SKM-1 treated with dmso at 0.1 percent for 144 hours (cell line): ENCODE measurements around the gene CRAMP1.
"Not testable (repeated sequence)": the region's sequence is repeated elsewhere in the genome, so short reads cannot be mapped to it uniquely, and the experiment has no call there.

ENCODE experiments used
- DNase-seq: peaks from one replicate; lab custom pipeline; 2025; ENCODE audit not compliant: unreplicated experiment; lab: John Stamatoyannopoulos, UW

The CRAMP1 gene

GRCh38 chr16:1612320-1613111 lies at the start of gene CRAMP1:
CRAMP1 (plus strand) TSS chr16:1612360; CDS start chr16:1614640, 2,280 bp downstream.
- DNase-seq, result no peak

- no peak for DNase-seq
Measured at GRCh38 chr16:1563786-1564185, 48.4 kb upstream of the CRAMP1 start.

- DNase-seq, result no peak
Measured at GRCh38 chr16:1564325-1564724, 47.8 kb upstream of the CRAMP1 start.

GRCh38 chr16:1565083-1565805 lies 46.9 kb upstream of the CRAMP1 start:
- DNase-seq, result no peak

- no peak for DNase-seq
Measured at GRCh38 chr16:1567988-1568387, 44.2 kb upstream of the CRAMP1 start.

- DNase-seq, result no peak
Measured at GRCh38 chr16:1571012-1571671, 41.0 kb upstream of the CRAMP1 start.

GRCh38 chr16:1572673-1573072 lies 39.5 kb upstream of the CRAMP1 start:
- DNase-seq, result no peak

- no peak for DNase-seq
Measured at GRCh38 chr16:1573301-1573700, 38.9 kb upstream of the CRAMP1 start.

GRCh38 chr16:1575578-1575977 lies 36.6 kb upstream of the CRAMP1 start:
- no peak for DNase-seq

- DNase-seq, result no peak
Measured at GRCh38 chr16:1579214-1579613, 32.9 kb upstream of the CRAMP1 start.

GRCh38 chr16:1580256-1580655 lies 31.9 kb upstream of the CRAMP1 start:
- no peak for DNase-seq

- DNase-seq, result no peak
Measured at GRCh38 chr16:1580956-1581355, 31.2 kb upstream of the CRAMP1 start.

- no peak for DNase-seq
Measured at GRCh38 chr16:1581804-1582203, 30.4 kb upstream of the CRAMP1 start.

GRCh38 chr16:1583180-1583579 lies 29.0 kb upstream of the CRAMP1 start:
- no peak for DNase-seq

- no peak for DNase-seq
Measured at GRCh38 chr16:1584926-1585484, 27.2 kb upstream of the CRAMP1 start.

- DNase-seq, result no peak
Measured at GRCh38 chr16:1590366-1590765, 21.8 kb upstream of the CRAMP1 start.

GRCh38 chr16:1590930-1591705 lies 21.0 kb upstream of the CRAMP1 start:
- DNase-seq, result no peak

GRCh38 chr16:1592446-1592845 lies 19.7 kb upstream of the CRAMP1 start:
- no peak for DNase-seq

GRCh38 chr16:1595511-1595910 lies 16.6 kb upstream of the CRAMP1 start:
- DNase-seq, result not testable (repeated sequence)

- no peak for DNase-seq
Measured at GRCh38 chr16:1596516-1596915, 15.6 kb upstream of the CRAMP1 start.

- DNase-seq, result no peak
Measured at GRCh38 chr16:1597154-1597553, 15.0 kb upstream of the CRAMP1 start.
